IPS-18c (cell line): ENCODE data around the gene CFAP100.

Experiments
- H3K4me3 ChIP-seq: 2 replicates; pipeline ENCODE4 v1.7.0; 2013; ENCODE audit warnings: low read depth, mild to moderate bottlenecking, low read length, moderate library complexity; ENCODE audit not compliant: insufficient read depth
- H3K9me3 ChIP-seq: one replicate; pipeline ENCODE4 v1.6.1; 2013; ENCODE audit warnings: mild to moderate bottlenecking, low read length, moderate library complexity; ENCODE audit not compliant: control insufficient read depth, insufficient read depth

Gene CFAP100

GRCh38 chr3:126442094-126442855, 47.6 kb downstream of the CFAP100 start:
- Histone ChIP-seq H3K9me3 (no peaks in the 10 kb centered on the region), H3K4me3 (no peak overlapping the region)

GRCh38 chr3:126442856-126443242, 48.1 kb downstream of the CFAP100 start:
- Histone ChIP-seq H3K4me3 (no peak overlapping the region), H3K9me3 (no peaks in the 10 kb centered on the region)

- H3K4me3 ChIP-seq: no peak overlapping the region
- H3K9me3 ChIP-seq: no peaks in the 10 kb centered on the region
These were observed 50.8 kb downstream of the CFAP100 start for GRCh38 chr3:126445506-126445905.

- Histone ChIP-seq H3K4me3 (no peak overlapping the region), H3K9me3 (no peaks in the 10 kb centered on the region)
These were observed 51.6 kb downstream of the CFAP100 start for GRCh38 chr3:126446301-126446700.

GRCh38 chr3:126446791-126447190, 52.1 kb downstream of the CFAP100 start:
- no peak overlapping the region for H3K4me3 ChIP-seq
- no peaks in the 10 kb centered on the region for H3K9me3 ChIP-seq

GRCh38 chr3:126447456-126448106, 52.9 kb downstream of the CFAP100 start:
- H3K9me3 ChIP-seq: no peaks in the 10 kb centered on the region

GRCh38 chr3:126448136-126448892, 53.6 kb downstream of the CFAP100 start:
- Histone ChIP-seq H3K9me3 (no peaks in the 10 kb centered on the region), H3K4me3 (no peak overlapping the region)

More at GRCh38 chr3:126447456-126448106, 52.9 kb downstream of the CFAP100 start:
- no peak overlapping the region for H3K4me3 ChIP-seq

- H3K4me3 ChIP-seq: no peak overlapping the region
- H3K9me3 ChIP-seq: no peaks in the 10 kb centered on the region
These were observed 54.1 kb downstream of the CFAP100 start for GRCh38 chr3:126448893-126449180.

GRCh38 chr3:126449621-126450051, 54.9 kb downstream of the CFAP100 start:
- H3K9me3 ChIP-seq: no peaks in the 10 kb centered on the region
- no peak overlapping the region for H3K4me3 ChIP-seq

GRCh38 chr3:126450219-126450618, 55.5 kb downstream of the CFAP100 start:
- Histone ChIP-seq H3K9me3 (no peaks in the 10 kb centered on the region), H3K4me3 (no peak overlapping the region)

- Histone ChIP-seq H3K9me3 (no peaks in the 10 kb centered on the region), H3K4me3 (no peak overlapping the region)
These were observed 56.0 kb downstream of the CFAP100 start for GRCh38 chr3:126450744-126451143.

GRCh38 chr3:126451511-126451910, 56.8 kb downstream of the CFAP100 start:
- no peak overlapping the region for H3K4me3 ChIP-seq
- H3K9me3 ChIP-seq: no peaks in the 10 kb centered on the region

GRCh38 chr3:126452213-126452612, 57.5 kb downstream of the CFAP100 start:
- Histone ChIP-seq H3K9me3 (no peaks in the 10 kb centered on the region), H3K4me3 (no peak overlapping the region)

GRCh38 chr3:126454025-126454424, 59.3 kb downstream of the CFAP100 start:
- Histone ChIP-seq H3K4me3 (no peak overlapping the region), H3K9me3 (no peaks in the 10 kb centered on the region)

- Histone ChIP-seq H3K9me3 (no peaks in the 10 kb centered on the region), H3K4me3 (no peak overlapping the region)
These were observed 59.9 kb downstream of the CFAP100 start for GRCh38 chr3:126454437-126455198.

- H3K4me3 ChIP-seq: no peak overlapping the region
- no peaks in the 10 kb centered on the region for H3K9me3 ChIP-seq
These were observed 61.5 kb downstream of the CFAP100 start for GRCh38 chr3:126456211-126456610.

GRCh38 chr3:126456766-126457388, 62.2 kb downstream of the CFAP100 start:
- no peak overlapping the region for H3K4me3 ChIP-seq
- H3K9me3 ChIP-seq: no peaks in the 10 kb centered on the region
